Measurements from ENCODE around the gene HECTD4. TPM values are rescaled to one million over a fixed set of nuclear protein-coding genes. Genes with fewer than 3 reads are reported as not detected.

HECTD4 gene
- total RNA-seq, 1 experiment from 2014 or later = 30.0 TPM

DNA sequence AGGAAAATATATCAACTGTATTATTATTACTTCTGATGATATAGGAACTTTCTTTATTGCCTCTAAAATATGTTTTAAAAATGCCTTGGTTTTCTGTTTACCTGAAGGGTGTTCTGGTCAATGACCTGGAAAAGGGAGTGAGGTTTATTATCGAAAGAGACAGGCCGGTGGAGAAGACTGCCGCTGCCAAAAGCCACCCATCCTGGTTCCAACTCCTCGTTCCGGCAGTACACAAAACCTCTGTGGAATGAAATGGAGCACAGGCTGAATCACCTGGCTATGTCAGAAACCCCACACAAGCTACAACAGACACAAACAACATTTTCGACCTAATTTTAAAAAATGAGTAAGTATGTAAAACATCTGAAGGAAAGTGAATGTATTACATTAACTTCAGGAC is 73.6 kb downstream of the HECTD4 start:
- TF ChIP-seq, protein P1, sequence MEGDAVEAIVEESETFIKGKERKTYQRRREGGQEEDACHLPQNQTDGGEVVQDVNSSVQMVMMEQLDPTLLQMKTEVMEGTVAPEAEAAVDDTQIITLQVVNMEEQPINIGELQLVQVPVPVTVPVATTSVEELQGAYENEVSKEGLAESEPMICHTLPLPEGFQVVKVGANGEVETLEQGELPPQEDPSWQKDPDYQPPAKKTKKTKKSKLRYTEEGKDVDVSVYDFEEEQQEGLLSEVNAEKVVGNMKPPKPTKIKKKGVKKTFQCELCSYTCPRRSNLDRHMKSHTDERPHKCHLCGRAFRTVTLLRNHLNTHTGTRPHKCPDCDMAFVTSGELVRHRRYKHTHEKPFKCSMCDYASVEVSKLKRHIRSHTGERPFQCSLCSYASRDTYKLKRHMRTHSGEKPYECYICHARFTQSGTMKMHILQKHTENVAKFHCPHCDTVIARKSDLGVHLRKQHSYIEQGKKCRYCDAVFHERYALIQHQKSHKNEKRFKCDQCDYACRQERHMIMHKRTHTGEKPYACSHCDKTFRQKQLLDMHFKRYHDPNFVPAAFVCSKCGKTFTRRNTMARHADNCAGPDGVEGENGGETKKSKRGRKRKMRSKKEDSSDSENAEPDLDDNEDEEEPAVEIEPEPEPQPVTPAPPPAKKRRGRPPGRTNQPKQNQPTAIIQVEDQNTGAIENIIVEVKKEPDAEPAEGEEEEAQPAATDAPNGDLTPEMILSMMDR (conservative IDR thresholded peaks at IDR 0.05) = no peak
- Histone ChIP-seq H3K9ac (ENCODE audit: extremely low read depth, insufficient read length, low read length) (no peak overlapping the region), H4K8ac (replicated peaks; ENCODE audit: insufficient read length, low read depth, low read length) (no peak overlapping the region), H2AFZ (ENCODE audit: low read length) (no peak overlapping the region), H3K14ac (ENCODE audit: insufficient read depth, low read length) (no peak overlapping the region), H2BK12ac (ENCODE audit: insufficient read length, low read depth, low read length) (no peak overlapping the region), H3K56ac (ENCODE audit: insufficient read length, low read depth, low read length) (no peak overlapping the region), H4K20me1 (ENCODE audit: control insufficient read depth, insufficient read depth, insufficient read length) (no peaks in the 10 kb centered on the region), H3K27ac (ENCODE audit: insufficient read length, low read depth, low read length) (no peak overlapping the region), H3K23ac (ENCODE audit: insufficient read length, low read depth, low read length) (no peak overlapping the region), H2BK20ac (ENCODE audit: low read depth, low read length, poor library complexity, severe bottlenecking) (no peak overlapping the region), H3K4me2 (ENCODE audit: insufficient read depth, insufficient read length, low read length) (no peak overlapping the region), H2AK5ac (ENCODE audit: insufficient read length, low read length) (no peak overlapping the region), H3K9me3 (ENCODE audit: control insufficient read depth, low read depth, low read length) (no peaks in the 10 kb centered on the region), H2BK5ac (ENCODE audit: insufficient read length, low read length) (no peak overlapping the region), H4K91ac (ENCODE audit: insufficient read length, low read depth, low read length) (no peak overlapping the region), H3K23me2 (ENCODE audit: insufficient read length, low read depth, low read length, poor library complexity, severe bottlenecking) (no peaks in the 10 kb centered on the region), H3K27me3 (ENCODE audit: insufficient read depth, low read length) (no peaks in the 10 kb centered on the region), H3K79me1 (ENCODE audit: insufficient read depth, low read depth, low read length, poor library complexity, severe bottlenecking) (no peaks in the 10 kb centered on the region), H2BK15ac (ENCODE audit: low read depth, low read length) (no peak overlapping the region), H4K5ac (ENCODE audit: insufficient read length, low read depth, low read length) (no peak overlapping the region), H2BK120ac (ENCODE audit: low read depth, low read length, poor library complexity, severe bottlenecking) (no peak overlapping the region), H3K4ac (ENCODE audit: low read depth, low read length) (no peak overlapping the region), H3K18ac (ENCODE audit: insufficient read length, low read depth, low read length) (no peak overlapping the region), H3K79me2 (ENCODE audit: insufficient read depth, low read length) (no peaks in the 10 kb centered on the region), H3T11ph (ENCODE audit: low read length) (no peak overlapping the region), H3K4me1 (ENCODE audit: insufficient read depth, low read length) (no peaks in the 10 kb centered on the region)
- DNase-seq = no peak
- no peak overlapping the region for H3K4me3 Mint-ChIP-seq
- no peaks in the 10 kb centered on the region for H3K27me3 Mint-ChIP-seq (ENCODE audit: low read depth)
- H3K9me3 Mint-ChIP-seq = no peaks in the 10 kb centered on the region
- no peaks in the 10 kb centered on the region for H3K4me1 Mint-ChIP-seq
- peak overlapping the region in 1 of 3 experiments; percentile 71; a peak in 1 of 7 replicates for H3K27ac Mint-ChIP-seq
- peaks cover 0 to 22% (median 8%) of the 10 kb centered on the region in 3 experiments; a peak in 5 of 7 replicates for H3K36me3 Mint-ChIP-seq (ENCODE audit: insufficient read depth in 1 of 3, low read depth in 3 of 3)
- WGBS (ENCODE audit: extremely low coverage, insufficient read length, low lambda C conversion rate) = no CpG with 5 or more reads among the region's 6 CpGs

All from H9 (cell line).